ENCODE measurements around the gene ADCY4.

DNA sequence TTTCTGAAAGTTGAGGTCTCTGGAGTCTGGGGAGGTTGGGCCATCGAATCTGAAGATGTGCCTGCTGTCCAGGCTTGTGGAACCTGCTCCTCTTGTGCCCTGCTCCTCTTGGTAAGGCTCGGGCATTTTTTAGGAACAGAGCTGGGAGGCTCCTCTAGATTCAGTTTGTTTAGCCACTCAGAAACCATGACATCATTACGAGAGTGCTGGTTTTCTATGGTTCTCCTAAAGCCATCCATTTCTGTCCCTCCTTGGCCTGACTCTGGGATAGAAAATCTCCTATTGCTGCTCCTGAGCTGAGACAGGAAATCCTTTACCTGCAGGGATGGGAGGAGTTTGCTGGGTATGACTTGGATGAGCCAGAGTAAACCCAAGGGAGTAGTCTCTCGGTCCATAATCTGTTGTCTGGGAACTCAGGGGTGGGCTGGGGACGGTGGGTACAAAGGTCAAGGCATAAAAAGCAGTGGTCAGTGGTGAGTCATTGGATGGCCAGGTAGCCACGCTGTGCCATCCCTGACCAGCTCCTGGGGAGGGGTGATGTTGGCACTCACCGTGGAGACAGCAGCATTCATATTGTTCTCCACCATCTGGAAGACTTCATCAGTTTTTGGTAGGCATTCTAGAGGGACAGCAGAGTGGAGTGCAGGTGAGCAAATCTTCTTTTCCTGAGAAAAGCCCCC is 2.4 kb upstream of the ADCY4 start:
- no peak for TF ChIP-seq EZH2 (IDR thresholded peaks at IDR 0.05; ENCODE audit: insufficient read depth, poor library complexity, severe bottlenecking)
- TF ChIP-seq EZH2phosphoT487 (IDR thresholded peaks at IDR 0.05; ENCODE audit: insufficient read depth, low read depth) = no peak

Measured in GM23248 (cell line).